Measurements from ENCODE around the gene PAX7. TPM values are rescaled to one million over a fixed set of nuclear protein-coding genes. Genes with fewer than 3 reads are reported as not detected.

Gene PAX7
- total and polyA plus RNA-seq, 9 of the 15 experiments (the other 6 are each of a cell fraction or from before 2014, with no cell fraction given): not detected

DNA sequence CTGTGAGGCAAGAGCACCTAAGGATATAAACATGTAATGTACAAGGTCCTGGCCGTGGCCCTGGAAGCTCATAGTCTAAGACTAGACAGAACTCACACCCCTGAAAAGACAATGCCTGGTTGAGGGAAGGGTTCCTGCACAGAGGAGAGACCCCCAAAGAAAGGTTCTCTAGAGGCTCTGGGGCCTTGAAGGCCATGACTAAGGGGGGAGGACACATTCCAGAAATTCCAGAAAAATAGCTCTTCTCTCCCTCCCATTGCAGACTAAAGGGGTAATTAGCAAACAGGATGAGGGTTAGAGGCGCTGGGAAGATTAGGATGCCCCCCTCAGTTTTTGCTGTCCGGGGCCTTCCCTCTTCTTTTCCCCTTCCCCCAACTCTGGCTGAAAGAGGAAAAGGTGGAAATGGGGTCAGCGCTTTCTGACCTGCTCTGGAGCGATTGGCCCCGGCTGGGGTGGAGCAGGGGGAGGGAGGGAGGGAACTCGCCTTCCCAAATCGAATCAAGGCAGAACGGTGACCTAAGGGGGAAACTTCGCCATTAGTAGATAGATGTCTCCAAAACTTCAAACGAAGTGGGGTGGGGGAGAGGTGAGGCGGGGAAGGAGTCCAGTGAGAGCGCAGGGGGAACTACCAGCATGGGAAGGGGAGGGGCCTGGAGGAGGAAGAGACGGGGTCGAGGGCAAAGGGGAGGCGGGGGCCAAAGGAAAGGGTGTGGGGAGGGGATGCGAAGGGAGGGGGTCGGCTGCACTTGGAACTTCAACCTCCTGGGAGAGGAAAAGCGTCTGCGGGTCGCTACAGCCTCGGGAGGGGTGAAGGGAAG lies 11.8 kb downstream of the PAX7 start:
- ChIA-PET CTCF (ENCODE audit: low intra/inter-chr PET ratio) (no interaction called here), POLR2A (interaction anchor here (0.6 to 1.0 kb wide), 2 partner anchors 23 to 117 kb away, joined by 3 read pairs; no protein-coding TSS in a partner anchor)
- no TSS peak for BruUV-seq (replicated peaks)
- H3K27me3 ChIP-seq (ENCODE audit: control insufficient read depth in 2 of 2, insufficient read depth in 2 of 2, low read length in 2 of 2): peaks cover 78 to 79% of the 10 kb centered on the region in 2 experiments
- ATAC-seq: no peak
- H3K9me1 ChIP-seq (ENCODE audit: control insufficient read depth, insufficient read depth, low read length): no peaks in the 10 kb centered on the region
- no peak for FAIRE-seq
- H4K20me1 ChIP-seq (replicated peaks; ENCODE audit: control insufficient read depth, insufficient read depth, low read length): peaks cover 27% of the 10 kb centered on the region
- no peaks in the 10 kb centered on the region for H3K9me3 ChIP-seq (replicated peaks; ENCODE audit: control insufficient read depth, insufficient read depth, low read depth, low read length)
- DNase-seq (ENCODE audit: extremely low read depth in 1 of 4, low spot score in 3 of 4): no peak
- H3K9ac ChIP-seq (ENCODE audit: insufficient read depth in 1 of 2, low read depth in 2 of 2, low read length in 2 of 2): no peak overlapping the region
- no peak overlapping the region for H3K4me3 ChIP-seq
- TF ChIP-seq ATF7 (IDR thresholded peaks at IDR 0.05) (no peak), POLR3A (IDR thresholded peaks at IDR 0.05; ENCODE audit: borderline replicate concordance, extremely low read depth, insufficient read depth, insufficient read length) (no peak), HDAC2 (IDR thresholded peaks at IDR 0.05) (no peak), ZC3H4 (CRISPR knock-in tag; IDR thresholded peaks at IDR 0.05; ENCODE audit: borderline replicate concordance) (no peak), ATF1 (CRISPR knock-in tag; IDR thresholded peaks at IDR 0.05) (no peak), ATF1 (tag; IDR thresholded peaks at IDR 0.05) (no peak)
- TF ChIP-seq, protein P1, sequence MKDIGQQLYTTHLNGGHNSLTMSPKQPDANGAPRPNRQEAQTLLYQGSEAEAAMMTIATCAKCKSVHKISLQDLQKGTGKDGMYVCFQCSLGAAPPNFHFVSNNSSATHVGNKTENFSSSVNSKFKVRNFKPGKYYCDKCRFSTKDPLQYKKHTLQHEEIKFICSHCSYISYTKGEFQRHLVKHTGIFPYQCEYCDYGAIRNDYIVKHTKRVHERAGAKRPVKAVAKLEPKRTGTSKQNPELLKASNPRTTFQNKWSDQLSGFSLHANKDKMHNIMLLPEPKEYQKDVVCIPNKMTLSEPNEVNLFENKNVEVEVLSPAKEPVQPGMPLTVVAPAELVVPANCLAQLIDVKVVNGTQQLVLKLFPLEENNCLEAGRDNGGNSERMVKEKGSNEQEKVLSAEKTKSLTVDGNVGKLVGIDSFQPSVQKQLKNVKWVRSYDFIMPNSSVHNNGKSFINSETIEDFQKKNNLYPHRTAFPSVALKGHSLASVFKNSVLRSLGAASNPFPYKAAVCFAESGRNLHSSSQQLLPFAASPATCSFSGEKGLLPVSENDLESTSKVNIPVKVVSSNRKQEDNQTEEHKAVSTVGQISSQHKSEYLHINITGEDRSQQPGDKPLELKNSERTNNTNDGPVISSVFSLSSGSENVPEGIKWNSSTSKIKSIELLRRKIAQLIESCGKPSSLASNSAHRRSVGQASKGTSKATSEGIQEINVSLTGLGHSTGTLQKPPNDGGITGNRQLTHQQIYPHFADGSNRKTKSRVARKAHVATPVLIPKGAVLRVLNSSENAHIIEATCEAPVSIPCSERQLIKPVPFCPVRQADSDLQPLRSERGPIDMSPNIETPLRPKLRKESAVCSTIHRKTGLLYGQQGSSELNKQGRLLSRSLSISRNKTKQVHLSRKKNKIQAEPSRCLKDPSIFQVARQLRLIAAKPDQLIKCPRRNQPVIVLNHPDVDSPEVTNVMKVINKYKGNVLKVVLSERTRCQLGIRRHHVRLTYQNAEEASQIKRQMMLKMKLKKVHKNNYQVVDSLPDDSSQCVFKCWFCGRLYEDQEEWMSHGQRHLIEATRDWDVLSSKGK (CRISPR knock-in tag; IDR thresholded peaks at IDR 0.05): no peak
- TF ChIP-seq, protein P2, sequence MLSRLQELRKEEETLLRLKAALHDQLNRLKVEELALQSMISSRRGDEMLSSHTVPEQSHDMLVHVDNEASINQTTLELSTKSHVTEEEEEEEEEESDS (CRISPR knock-in tag; IDR thresholded peaks at IDR 0.05): no peak
- no peaks in the 10 kb centered on the region for H3K79me2 ChIP-seq (ENCODE audit: control insufficient read depth, insufficient read depth, low read length)
- in situ Hi-C loops (cut with MboI) (no loop called here), intact Hi-C loops (cut with micrococcal nuclease) (no loop called here)
- no peak overlapping the region for H3K27ac ChIP-seq (ENCODE audit: extremely low read depth, low read depth, low read length)
- H3K4me1 ChIP-seq (replicated peaks in 1 of 2; ENCODE audit: control insufficient read depth in 2 of 2, insufficient read depth in 2 of 2, low read length in 2 of 2): peaks cover 0 to 30% of the 10 kb centered on the region in 2 experiments; a peak in 1 of 5 replicates
- no peak overlapping the region for H3K4me2 ChIP-seq (ENCODE audit: insufficient read depth, low read length)
- WGBS (ENCODE audit: insufficient coverage, low coverage, missing lambda C conversion rate): 10% methylated on average over 6 of the region's 22 CpGs
- no peaks in the 10 kb centered on the region for H3K36me3 ChIP-seq (ENCODE audit: control insufficient read depth, insufficient read depth, low read length)
- H2AFZ ChIP-seq (ENCODE audit: low read depth, low read length): no peak overlapping the region
